ENCODE data around the gene RPL13A. TPM values are rescaled to one million over a fixed set of nuclear protein-coding genes. Genes with fewer than 3 reads are reported as not detected.

Gene RPL13A
- total and polyA plus RNA-seq, 2 of the 13 experiments (the other 11 are each of a cell fraction or from before 2014, with no cell fraction given) = 2,601 to 3,407 TPM

GRCh38 chr19:49443366-49444099 lies 43.9 kb upstream of the RPL13A start (continued):
- TF ChIP-seq, protein P1, sequence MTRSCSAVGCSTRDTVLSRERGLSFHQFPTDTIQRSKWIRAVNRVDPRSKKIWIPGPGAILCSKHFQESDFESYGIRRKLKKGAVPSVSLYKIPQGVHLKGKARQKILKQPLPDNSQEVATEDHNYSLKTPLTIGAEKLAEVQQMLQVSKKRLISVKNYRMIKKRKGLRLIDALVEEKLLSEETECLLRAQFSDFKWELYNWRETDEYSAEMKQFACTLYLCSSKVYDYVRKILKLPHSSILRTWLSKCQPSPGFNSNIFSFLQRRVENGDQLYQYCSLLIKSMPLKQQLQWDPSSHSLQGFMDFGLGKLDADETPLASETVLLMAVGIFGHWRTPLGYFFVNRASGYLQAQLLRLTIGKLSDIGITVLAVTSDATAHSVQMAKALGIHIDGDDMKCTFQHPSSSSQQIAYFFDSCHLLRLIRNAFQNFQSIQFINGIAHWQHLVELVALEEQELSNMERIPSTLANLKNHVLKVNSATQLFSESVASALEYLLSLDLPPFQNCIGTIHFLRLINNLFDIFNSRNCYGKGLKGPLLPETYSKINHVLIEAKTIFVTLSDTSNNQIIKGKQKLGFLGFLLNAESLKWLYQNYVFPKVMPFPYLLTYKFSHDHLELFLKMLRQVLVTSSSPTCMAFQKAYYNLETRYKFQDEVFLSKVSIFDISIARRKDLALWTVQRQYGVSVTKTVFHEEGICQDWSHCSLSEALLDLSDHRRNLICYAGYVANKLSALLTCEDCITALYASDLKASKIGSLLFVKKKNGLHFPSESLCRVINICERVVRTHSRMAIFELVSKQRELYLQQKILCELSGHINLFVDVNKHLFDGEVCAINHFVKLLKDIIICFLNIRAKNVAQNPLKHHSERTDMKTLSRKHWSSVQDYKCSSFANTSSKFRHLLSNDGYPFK (CRISPR knock-in tag; IDR thresholded peaks at IDR 0.05; ENCODE audit: borderline replicate concordance) = no peak
- TF ChIP-seq ONECUT2 (CRISPR knock-in tag; IDR thresholded peaks at IDR 0.05) = no peak
- peak; percentile 54; the same call in 1 of the 2 replicates for TF ChIP-seq ZSCAN25 (CRISPR knock-in tag; IDR thresholded peaks at IDR 0.05)
- TF ChIP-seq HNF4G (IDR thresholded peaks at IDR 0.05; ENCODE audit: borderline replicate concordance, low read depth, low read length) = no peak
- TF ChIP-seq HNF4G (CRISPR knock-in tag; IDR thresholded peaks at IDR 0.05; ENCODE audit: borderline replicate concordance, low read depth) = no peak
- 0 out of 2 replicates have a peak, but pooled peaks have one; percentile 33 for TF ChIP-seq SMAD1 (CRISPR knock-in tag; IDR thresholded peaks at IDR 0.05; ENCODE audit: borderline replicate concordance, low read depth)
- TF ChIP-seq ZNF772 (CRISPR knock-in tag; IDR thresholded peaks at IDR 0.05) = 0 out of 2 replicates have a peak, but pooled peaks have one; percentile 38
- TF ChIP-seq MTF2 (CRISPR knock-in tag; IDR thresholded peaks at IDR 0.05; ENCODE audit: borderline replicate concordance) = no peak
- TF ChIP-seq KMT2A (CRISPR knock-in tag; IDR thresholded peaks at IDR 0.05) = no peak
- TF ChIP-seq SPEN (CRISPR knock-in tag; IDR thresholded peaks at IDR 0.05; ENCODE audit: low read depth) = no peak
- TF ChIP-seq, protein P2, sequence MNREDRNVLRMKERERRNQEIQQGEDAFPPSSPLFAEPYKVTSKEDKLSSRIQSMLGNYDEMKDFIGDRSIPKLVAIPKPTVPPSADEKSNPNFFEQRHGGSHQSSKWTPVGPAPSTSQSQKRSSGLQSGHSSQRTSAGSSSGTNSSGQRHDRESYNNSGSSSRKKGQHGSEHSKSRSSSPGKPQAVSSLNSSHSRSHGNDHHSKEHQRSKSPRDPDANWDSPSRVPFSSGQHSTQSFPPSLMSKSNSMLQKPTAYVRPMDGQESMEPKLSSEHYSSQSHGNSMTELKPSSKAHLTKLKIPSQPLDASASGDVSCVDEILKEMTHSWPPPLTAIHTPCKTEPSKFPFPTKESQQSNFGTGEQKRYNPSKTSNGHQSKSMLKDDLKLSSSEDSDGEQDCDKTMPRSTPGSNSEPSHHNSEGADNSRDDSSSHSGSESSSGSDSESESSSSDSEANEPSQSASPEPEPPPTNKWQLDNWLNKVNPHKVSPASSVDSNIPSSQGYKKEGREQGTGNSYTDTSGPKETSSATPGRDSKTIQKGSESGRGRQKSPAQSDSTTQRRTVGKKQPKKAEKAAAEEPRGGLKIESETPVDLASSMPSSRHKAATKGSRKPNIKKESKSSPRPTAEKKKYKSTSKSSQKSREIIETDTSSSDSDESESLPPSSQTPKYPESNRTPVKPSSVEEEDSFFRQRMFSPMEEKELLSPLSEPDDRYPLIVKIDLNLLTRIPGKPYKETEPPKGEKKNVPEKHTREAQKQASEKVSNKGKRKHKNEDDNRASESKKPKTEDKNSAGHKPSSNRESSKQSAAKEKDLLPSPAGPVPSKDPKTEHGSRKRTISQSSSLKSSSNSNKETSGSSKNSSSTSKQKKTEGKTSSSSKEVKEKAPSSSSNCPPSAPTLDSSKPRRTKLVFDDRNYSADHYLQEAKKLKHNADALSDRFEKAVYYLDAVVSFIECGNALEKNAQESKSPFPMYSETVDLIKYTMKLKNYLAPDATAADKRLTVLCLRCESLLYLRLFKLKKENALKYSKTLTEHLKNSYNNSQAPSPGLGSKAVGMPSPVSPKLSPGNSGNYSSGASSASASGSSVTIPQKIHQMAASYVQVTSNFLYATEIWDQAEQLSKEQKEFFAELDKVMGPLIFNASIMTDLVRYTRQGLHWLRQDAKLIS (CRISPR knock-in tag; IDR thresholded peaks at IDR 0.05) = no peak
- 0 out of 2 replicates have a peak, but pooled peaks have one; percentile 39 for TF ChIP-seq ZHX1 (CRISPR knock-in tag; IDR thresholded peaks at IDR 0.05; ENCODE audit: low read depth)
- TF ChIP-seq, protein P3, sequence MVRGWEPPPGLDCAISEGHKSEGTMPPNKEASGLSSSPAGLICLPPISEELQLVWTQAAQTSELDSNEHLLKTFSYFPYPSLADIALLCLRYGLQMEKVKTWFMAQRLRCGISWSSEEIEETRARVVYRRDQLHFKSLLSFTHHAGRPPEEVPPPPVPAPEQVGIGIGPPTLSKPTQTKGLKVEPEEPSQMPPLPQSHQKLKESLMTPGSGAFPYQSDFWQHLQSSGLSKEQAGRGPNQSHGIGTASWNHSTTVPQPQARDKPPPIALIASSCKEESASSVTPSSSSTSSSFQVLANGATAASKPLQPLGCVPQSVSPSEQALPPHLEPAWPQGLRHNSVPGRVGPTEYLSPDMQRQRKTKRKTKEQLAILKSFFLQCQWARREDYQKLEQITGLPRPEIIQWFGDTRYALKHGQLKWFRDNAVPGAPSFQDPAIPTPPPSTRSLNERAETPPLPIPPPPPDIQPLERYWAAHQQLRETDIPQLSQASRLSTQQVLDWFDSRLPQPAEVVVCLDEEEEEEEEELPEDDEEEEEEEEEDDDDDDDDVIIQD (CRISPR knock-in tag; IDR thresholded peaks at IDR 0.05; ENCODE audit: low read depth) = no peak
- TF ChIP-seq, protein P4, sequence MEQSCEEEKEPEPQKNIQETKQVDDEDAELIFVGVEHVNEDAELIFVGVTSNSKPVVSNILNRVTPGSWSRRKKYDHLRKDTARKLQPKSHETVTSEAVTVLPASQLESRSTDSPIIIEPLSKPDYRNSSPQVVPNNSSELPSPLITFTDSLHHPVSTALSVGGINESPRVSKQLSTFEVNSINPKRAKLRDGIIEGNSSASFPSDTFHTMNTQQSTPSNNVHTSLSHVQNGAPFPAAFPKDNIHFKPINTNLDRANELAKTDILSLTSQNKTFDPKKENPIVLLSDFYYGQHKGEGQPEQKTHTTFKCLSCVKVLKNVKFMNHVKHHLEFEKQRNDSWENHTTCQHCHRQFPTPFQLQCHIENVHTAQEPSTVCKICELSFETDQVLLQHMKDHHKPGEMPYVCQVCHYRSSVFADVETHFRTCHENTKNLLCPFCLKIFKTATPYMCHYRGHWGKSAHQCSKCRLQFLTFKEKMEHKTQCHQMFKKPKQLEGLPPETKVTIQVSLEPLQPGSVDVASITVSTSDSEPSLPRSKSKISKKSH (CRISPR knock-in tag; IDR thresholded peaks at IDR 0.05; ENCODE audit: borderline replicate concordance) = no peak
- 0 out of 2 replicates have a peak, but pooled peaks have one; percentile 21 for TF ChIP-seq GLI4 (CRISPR knock-in tag; IDR thresholded peaks at IDR 0.05; ENCODE audit: borderline replicate concordance)

Measured in HepG2 (cell line).